22Rv1 (cell line): Measurements from ENCODE around the gene NDOR1.

Source experiments
- ZFX ChIP-seq: fragments of 450-650 bp; IDR thresholded peaks from 2 replicates; pipeline ENCODE4 v1.6.1; 2017; ENCODE audit warnings: antibody characterized with exemption, borderline replicate concordance
- TF ChIP-seq, protein P1 (sequence below): fragments of 450-650 bp; IDR thresholded peaks from 2 replicates; pipeline ENCODE4 v1.5.1; 2017; ENCODE audit warnings: mild to moderate bottlenecking

GRCh38 chr9:137186385-137186784, 19.1 kb upstream of the NDOR1 start:
- TF ChIP-seq, protein P1, sequence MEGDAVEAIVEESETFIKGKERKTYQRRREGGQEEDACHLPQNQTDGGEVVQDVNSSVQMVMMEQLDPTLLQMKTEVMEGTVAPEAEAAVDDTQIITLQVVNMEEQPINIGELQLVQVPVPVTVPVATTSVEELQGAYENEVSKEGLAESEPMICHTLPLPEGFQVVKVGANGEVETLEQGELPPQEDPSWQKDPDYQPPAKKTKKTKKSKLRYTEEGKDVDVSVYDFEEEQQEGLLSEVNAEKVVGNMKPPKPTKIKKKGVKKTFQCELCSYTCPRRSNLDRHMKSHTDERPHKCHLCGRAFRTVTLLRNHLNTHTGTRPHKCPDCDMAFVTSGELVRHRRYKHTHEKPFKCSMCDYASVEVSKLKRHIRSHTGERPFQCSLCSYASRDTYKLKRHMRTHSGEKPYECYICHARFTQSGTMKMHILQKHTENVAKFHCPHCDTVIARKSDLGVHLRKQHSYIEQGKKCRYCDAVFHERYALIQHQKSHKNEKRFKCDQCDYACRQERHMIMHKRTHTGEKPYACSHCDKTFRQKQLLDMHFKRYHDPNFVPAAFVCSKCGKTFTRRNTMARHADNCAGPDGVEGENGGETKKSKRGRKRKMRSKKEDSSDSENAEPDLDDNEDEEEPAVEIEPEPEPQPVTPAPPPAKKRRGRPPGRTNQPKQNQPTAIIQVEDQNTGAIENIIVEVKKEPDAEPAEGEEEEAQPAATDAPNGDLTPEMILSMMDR, result no peak
- no peak for TF ChIP-seq ZFX
